ENCODE results near the gene REXO5. TPM values are rescaled to one million over a fixed set of nuclear protein-coding genes. Genes with fewer than 3 reads are reported as not detected.

Gene REXO5
- total RNA-seq, 1 donor from 2014 or later, result 5.9 TPM

- no peak for TF ChIP-seq CTCF (IDR thresholded peaks at IDR 0.05; ENCODE audit: partially characterized antibody, unreplicated experiment)
- no peaks in the 10 kb centered on the region for H3K36me3 Mint-ChIP-seq (ENCODE audit: unreplicated experiment)
- H3K4me1 Mint-ChIP-seq (ENCODE audit: low read depth, unreplicated experiment), result no peaks in the 10 kb centered on the region
- H3K4me3 Mint-ChIP-seq (ENCODE audit: unreplicated experiment), result no peak overlapping the region
- H3K27ac Mint-ChIP-seq (ENCODE audit: unreplicated experiment), result no peak overlapping the region
- H3K9me3 Mint-ChIP-seq (ENCODE audit: unreplicated experiment), result no peaks in the 10 kb centered on the region
- no peak for DNase-seq
- H3K27me3 Mint-ChIP-seq (ENCODE audit: unreplicated experiment), result no peaks in the 10 kb centered on the region
Observed at GRCh38 chr16:20821682-20822081, 15.4 kb downstream of the REXO5 start.

- Mint-ChIP-seq H3K4me1 (ENCODE audit: low read depth, unreplicated experiment) (no peaks in the 10 kb centered on the region), H3K27me3 (ENCODE audit: unreplicated experiment) (no peaks in the 10 kb centered on the region), H3K36me3 (ENCODE audit: unreplicated experiment) (no peaks in the 10 kb centered on the region), H3K4me3 (ENCODE audit: unreplicated experiment) (no peak overlapping the region), H3K9me3 (ENCODE audit: unreplicated experiment) (no peaks in the 10 kb centered on the region), H3K27ac (ENCODE audit: unreplicated experiment) (no peak overlapping the region)
- no peak for TF ChIP-seq CTCF (IDR thresholded peaks at IDR 0.05; ENCODE audit: partially characterized antibody, unreplicated experiment)
- no peak for DNase-seq
Observed at GRCh38 chr16:20822521-20823325, 16.4 kb downstream of the REXO5 start.

GRCh38 chr16:20826039-20826566 lies 19.8 kb downstream of the REXO5 start:
- no peak for DNase-seq
- no peaks in the 10 kb centered on the region for H3K4me1 Mint-ChIP-seq (ENCODE audit: low read depth, unreplicated experiment)
- H3K27me3 Mint-ChIP-seq (ENCODE audit: unreplicated experiment), result no peaks in the 10 kb centered on the region
- no peak overlapping the region for H3K4me3 Mint-ChIP-seq (ENCODE audit: unreplicated experiment)
- H3K36me3 Mint-ChIP-seq (ENCODE audit: unreplicated experiment), result no peaks in the 10 kb centered on the region
- TF ChIP-seq CTCF (IDR thresholded peaks at IDR 0.05; ENCODE audit: partially characterized antibody, unreplicated experiment), result no peak
- no peak overlapping the region for H3K27ac Mint-ChIP-seq (ENCODE audit: unreplicated experiment)
- no peaks in the 10 kb centered on the region for H3K9me3 Mint-ChIP-seq (ENCODE audit: unreplicated experiment)

GRCh38 chr16:20829536-20829935 lies 23.2 kb downstream of the REXO5 start:
- no peak overlapping the region for H3K27ac Mint-ChIP-seq (ENCODE audit: unreplicated experiment)
- peaks cover 8% of the 10 kb centered on the region for H3K36me3 Mint-ChIP-seq (ENCODE audit: unreplicated experiment)
- no peak for TF ChIP-seq CTCF (IDR thresholded peaks at IDR 0.05; ENCODE audit: partially characterized antibody, unreplicated experiment)
- no peaks in the 10 kb centered on the region for H3K27me3 Mint-ChIP-seq (ENCODE audit: unreplicated experiment)
- H3K4me1 Mint-ChIP-seq (ENCODE audit: low read depth, unreplicated experiment), result no peaks in the 10 kb centered on the region
- no peak overlapping the region for H3K4me3 Mint-ChIP-seq (ENCODE audit: unreplicated experiment)
- no peak for DNase-seq
- no peaks in the 10 kb centered on the region for H3K9me3 Mint-ChIP-seq (ENCODE audit: unreplicated experiment)

- Mint-ChIP-seq H3K4me3 (ENCODE audit: unreplicated experiment) (no peak overlapping the region), H3K4me1 (ENCODE audit: low read depth, unreplicated experiment) (no peaks in the 10 kb centered on the region)
Observed at GRCh38 chr16:20830372-20830771, 24.0 kb downstream of the REXO5 start.

More at GRCh38 chr16:20830372-20830771, 24.0 kb downstream of the REXO5 start:
- no peak for TF ChIP-seq CTCF (IDR thresholded peaks at IDR 0.05; ENCODE audit: partially characterized antibody, unreplicated experiment)
- no peak for DNase-seq
- Mint-ChIP-seq H3K9me3 (ENCODE audit: unreplicated experiment) (no peaks in the 10 kb centered on the region), H3K36me3 (ENCODE audit: unreplicated experiment) (peaks cover 14% of the 10 kb centered on the region), H3K27ac (ENCODE audit: unreplicated experiment) (no peak overlapping the region), H3K27me3 (ENCODE audit: unreplicated experiment) (no peaks in the 10 kb centered on the region)

Data from glutamatergic neuron (in vitro differentiated cells).